T-helper 22 cell (primary cell): ENCODE data around the gene KHK.

ENCODE experiments used
- DNase-seq: peaks from one replicate; pipeline ENCODE4 v3.0.0-alpha.2; 2020; ENCODE audit warnings: low read depth

The KHK gene

GRCh38 chr2:27086724-27087593 lies at the start of gene KHK:
KHK (plus strand) TSS chr2:27086772; CDS start chr2:27087260, 488 bp downstream.
- no peak for DNase-seq

- DNase-seq = no peak
Measured at GRCh38 chr2:27038012-27038411, 48.6 kb upstream of the KHK start.

DNA sequence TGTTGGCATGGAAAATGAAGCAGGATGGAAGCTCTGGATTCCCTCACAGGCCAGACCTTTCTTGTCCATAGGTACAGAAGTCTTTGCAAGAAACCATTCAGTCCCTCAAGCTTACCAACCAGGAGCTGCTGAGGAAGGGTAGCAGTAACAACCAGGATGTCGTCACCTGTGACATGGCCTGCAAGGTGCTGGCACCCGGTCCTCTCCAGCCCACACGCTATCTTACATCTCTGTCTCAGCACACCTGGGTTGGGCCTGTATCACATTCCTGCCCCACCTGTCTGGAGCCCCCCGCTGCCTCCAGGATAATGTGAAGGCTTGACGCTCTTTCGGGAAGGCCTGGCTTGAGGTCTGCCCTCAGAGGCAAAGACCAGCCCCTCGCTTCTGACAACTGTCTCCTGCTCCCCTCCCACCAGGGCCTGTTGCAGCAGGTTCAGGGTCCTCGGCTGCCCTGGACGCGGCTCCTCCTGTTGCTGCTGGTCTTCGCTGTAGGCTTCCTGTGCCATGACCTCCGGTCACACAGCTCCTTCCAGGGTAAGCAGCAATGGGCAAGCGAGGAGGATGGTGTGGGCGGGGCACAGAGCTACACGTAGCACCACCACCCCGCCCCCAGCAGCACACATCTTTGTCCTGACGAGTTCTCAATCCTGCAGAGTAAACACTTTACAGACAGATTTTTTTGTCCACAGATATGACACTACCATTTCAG lies 47.8 kb upstream of the KHK start:
- DNase-seq = no peak

DNA sequence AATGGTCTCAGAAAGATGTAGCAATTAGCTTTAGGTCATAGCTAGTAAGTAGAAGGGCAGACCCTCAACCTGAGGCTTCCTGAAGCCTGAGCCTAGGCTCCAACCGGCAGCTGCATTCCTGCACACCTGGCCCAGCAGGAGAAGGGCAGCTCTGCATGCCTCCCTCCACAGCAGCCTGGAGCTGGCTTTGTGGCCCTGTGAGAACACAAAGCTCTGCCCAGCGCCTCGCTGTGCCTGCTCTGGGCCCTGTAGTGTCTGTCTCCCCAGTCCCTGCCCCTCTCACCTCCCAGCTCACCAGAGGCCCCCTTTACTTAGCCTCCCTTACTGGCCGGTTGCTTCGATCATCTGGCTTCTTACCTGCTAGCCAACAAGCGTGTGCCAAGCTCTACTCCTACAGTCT lies 47.1 kb upstream of the KHK start:
- DNase-seq = no peak

DNA sequence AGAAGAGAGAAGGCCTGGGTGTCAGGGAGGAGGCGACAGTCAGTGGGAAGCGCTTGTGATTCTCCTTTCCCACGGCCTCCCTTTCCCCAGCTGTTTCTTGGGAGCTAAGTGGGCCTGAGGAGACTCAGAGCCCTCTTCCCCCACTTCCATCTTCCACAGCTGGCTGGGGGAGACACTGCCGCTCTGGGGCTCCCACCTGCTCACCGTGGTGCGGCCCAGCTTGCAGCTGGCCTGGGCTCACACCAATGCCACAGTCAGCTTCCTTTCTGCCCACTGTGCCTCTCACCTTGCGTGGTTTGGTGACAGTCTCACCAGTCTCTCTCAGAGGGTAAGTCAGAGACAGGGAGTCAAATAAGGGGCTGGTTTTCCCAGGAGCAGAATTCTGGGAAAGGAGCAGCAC lies 46.7 kb upstream of the KHK start:
- DNase-seq = no peak

GRCh38 chr2:27040282-27040681 lies 46.3 kb upstream of the KHK start:
- no peak for DNase-seq

GRCh38 chr2:27041752-27042151 lies 44.8 kb upstream of the KHK start:
- DNase-seq = no peak

GRCh38 chr2:27042159-27042661 lies 44.4 kb upstream of the KHK start:
- DNase-seq = no peak

DNA sequence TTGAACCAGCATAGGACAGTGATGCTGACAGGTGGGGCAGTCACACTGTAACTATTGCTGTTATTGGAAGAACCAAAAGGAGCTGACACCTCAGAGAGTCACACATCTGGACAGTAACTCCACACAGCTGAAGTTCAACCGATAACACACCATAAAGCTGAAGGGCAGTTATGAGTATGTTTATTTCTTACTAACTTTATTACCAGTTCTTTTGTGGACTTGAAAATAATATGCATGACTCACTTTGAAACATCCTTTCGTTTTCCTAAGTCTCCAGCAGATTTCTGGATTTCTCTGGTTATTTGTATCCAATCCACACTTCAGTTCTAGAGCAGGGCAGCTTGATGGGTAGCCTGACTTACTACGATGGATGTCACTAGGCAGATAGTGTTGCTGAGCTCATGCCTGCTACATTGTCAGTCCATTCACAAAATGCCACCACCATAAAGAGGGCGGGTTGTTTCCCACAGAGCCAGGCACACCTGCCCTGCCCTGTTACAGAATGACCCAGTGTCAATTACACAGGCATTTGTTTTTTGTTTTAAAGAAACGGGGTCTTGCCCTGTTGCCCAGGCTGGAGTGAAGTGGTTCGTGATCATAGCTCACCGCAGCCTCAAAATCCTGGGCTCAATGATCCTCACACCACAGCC lies 43.5 kb upstream of the KHK start:
- DNase-seq = no peak

- peak; percentile 54 for DNase-seq
Measured at GRCh38 chr2:27049422-27050280, 36.9 kb upstream of the KHK start.

- DNase-seq = peak; percentile 79
Measured at GRCh38 chr2:27050281-27050995, 36.1 kb upstream of the KHK start.

GRCh38 chr2:27050996-27051901 lies 35.3 kb upstream of the KHK start, which contains the start of gene AGBL5:
AGBL5 (plus strand) TSS chr2:27051668; CDS start chr2:27052959, 1,291 bp downstream.
- DNase-seq = peak; percentile 92

DNA sequence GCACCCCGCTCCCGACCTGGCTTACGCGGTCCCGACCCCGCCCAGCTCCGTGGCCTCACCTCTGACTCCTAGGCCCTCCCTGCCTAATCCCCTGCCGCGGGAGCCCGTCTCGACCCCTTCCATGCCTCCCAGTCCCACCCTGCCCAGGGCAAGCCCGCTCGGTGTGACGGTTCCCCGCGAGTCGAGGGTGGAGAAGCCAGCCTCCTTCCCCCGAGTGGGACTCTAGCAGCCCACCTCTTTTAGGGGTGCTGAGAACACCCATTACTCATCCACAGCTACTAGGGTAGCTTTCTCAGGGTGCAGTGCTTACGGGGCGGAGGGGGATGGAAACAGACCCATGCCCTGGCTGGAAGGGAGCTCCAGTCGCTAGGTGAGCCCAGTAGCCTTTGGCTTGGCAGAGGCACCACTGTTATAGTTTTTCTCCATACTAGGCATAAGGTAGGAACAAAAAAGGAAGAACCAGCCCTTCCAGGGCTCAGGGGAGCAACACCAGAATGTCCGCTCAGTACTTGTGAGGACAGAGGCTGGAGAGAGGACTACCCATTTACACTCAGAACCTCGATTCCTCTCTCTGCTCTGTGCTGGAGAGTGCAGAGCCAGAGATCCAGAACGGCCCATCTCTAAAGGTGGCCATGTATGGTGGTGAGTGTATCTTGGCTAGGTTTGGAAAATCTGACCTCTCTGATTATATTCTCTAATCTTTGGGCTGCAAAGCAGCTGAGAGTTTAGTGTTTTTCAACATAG lies 34.5 kb upstream of the KHK start:
- DNase-seq = no peak

DNA sequence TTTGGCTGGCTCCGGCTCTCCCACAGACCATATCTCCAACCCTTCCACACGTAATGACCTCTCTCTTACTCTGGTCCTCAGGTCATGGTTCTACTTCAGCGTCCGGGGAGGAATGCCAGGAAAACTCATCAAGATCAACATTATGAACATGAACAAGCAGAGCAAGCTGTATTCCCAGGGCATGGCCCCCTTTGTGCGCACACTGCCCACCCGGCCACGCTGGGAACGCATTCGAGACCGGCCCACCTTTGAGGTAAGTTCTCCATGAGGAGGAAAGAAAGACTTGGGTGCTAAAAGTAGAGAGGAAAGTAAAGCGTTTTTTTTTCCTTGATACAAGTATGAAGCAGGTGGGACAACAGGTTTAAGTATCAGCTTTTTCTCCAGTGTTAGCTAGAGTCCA lies 33.3 kb upstream of the KHK start:
- no peak for DNase-seq

- DNase-seq = no peak
Measured at GRCh38 chr2:27053776-27054175, 32.8 kb upstream of the KHK start.

DNA sequence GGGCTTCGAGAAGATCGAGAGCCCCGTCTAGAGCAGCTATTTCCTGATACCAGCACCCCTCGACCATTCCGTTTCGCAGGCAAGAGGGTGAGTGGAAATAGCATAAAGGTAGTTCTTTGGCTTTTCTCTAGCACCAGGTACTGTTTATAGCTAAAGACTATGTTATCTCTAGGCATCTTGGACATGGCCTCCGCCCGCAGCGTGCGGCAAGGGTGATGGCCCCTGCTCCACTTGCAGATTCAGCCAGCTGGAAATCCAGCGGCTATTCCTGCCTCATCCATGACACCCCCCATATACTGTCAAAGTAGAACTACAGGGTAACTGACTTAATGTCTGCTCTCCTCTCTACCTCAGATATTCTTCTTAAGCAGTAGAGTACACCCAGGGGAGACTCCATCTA lies 31.9 kb upstream of the KHK start:
- DNase-seq = no peak

DNA sequence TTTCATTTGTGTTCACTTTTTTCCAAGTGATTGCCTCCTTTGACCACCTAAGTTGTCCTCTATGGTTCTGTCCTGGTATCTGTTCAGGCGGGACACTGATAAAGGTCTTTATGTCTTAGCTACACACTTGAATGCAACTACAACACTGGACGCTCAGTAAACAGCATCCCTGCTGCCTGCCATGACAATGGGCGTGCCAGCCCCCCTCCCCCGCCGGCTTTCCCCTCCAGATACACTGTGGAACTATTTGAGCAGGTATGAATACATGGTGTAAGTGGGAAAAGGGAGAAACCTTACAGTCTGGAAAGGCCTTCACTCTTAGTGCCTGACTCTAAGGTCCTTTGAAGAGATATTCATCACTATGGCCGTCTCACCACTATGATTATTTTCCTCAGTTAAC lies 29.4 kb upstream of the KHK start:
- no peak for DNase-seq

GRCh38 chr2:27058210-27058609 lies 28.4 kb upstream of the KHK start:
- DNase-seq = no peak

- DNase-seq = no peak
Measured at GRCh38 chr2:27059141-27059820, 27.3 kb upstream of the KHK start.
